Measurements from ENCODE around the gene TPMT.

GRCh38 chr6:18186540-18187250 lies 31.8 kb upstream of the TPMT start:
- TF ChIP-seq CTCF (IDR thresholded peaks at IDR 0.05 in 4 of 5, conservative IDR thresholded peaks at IDR 0.05 in 1 of 5) (no peak), POLR2A (IDR thresholded peaks at IDR 0.05) (no peak)
